ENCODE results near the gene MLIP. TPM values are rescaled to one million over a fixed set of nuclear protein-coding genes. Genes with fewer than 3 reads are reported as not detected.

The MLIP gene
- total RNA-seq, 1 experiment from 2014 or later = not detected

GRCh38 chr6:54252496-54252895 is 141.3 kb downstream of the MLIP start:
- no peak overlapping the region for H3K27ac ChIP-seq (ENCODE audit: low read length)
- H3K4me3 ChIP-seq (ENCODE audit: low read depth in 2 of 2, low read length in 2 of 2) = no peak overlapping the region
- POLR2A ChIA-PET = no interaction called here
- no TSS peak for BruUV-seq (replicated peaks)
- no peak for TF ChIP-seq CTCF (IDR thresholded peaks at IDR 0.05)
- no peak for TF ChIP-seq POLR2AphosphoS5 (IDR thresholded peaks at IDR 0.05; ENCODE audit: low read depth, low read length)
- no peak for TF ChIP-seq SIN3A (IDR thresholded peaks at IDR 0.05; ENCODE audit: borderline replicate concordance, insufficient read depth, low read depth, low read length)
- no peak for TF ChIP-seq REST (IDR thresholded peaks at IDR 0.05; ENCODE audit: insufficient read depth in 1 of 2, low read depth in 2 of 2, low read length in 1 of 2)
- no peak for TF ChIP-seq TCF7L2 (IDR thresholded peaks at IDR 0.05; ENCODE audit: low read depth, low read length)
- no peaks in the 10 kb centered on the region for H3K36me3 ChIP-seq (ENCODE audit: control insufficient read depth, insufficient read depth, low read length)
- DNase-seq (ENCODE audit: low read depth, low spot score) (no peak), ATAC-seq (no peak)
- no peaks in the 10 kb centered on the region for H3K9me3 ChIP-seq (ENCODE audit: control insufficient read depth, insufficient read depth, low read depth, low read length)
- H3K4me1 ChIP-seq (ENCODE audit: control insufficient read depth, insufficient read depth, low read length) = no peaks in the 10 kb centered on the region
- H3K27me3 ChIP-seq (ENCODE audit: control insufficient read depth, insufficient read depth, low read length) = no peaks in the 10 kb centered on the region
- CTCF ChIA-PET = no interaction called here
- intact Hi-C loops (cut with micrococcal nuclease; ENCODE audit: unreplicated experiment) (no loop called here), in situ Hi-C loops (cut with HindIII; ENCODE audit: low pct_unique_long_range_greater_than_20kb, low sequenced_read_pairs) (no loop called here)

- Histone ChIP-seq H3K27me3 (ENCODE audit: control insufficient read depth, insufficient read depth, low read length) (no peaks in the 10 kb centered on the region), H3K9me3 (ENCODE audit: control insufficient read depth, insufficient read depth, low read depth, low read length) (no peaks in the 10 kb centered on the region), H3K27ac (ENCODE audit: low read length) (no peak overlapping the region), H3K4me3 (ENCODE audit: low read depth in 2 of 2, low read length in 2 of 2) (no peak overlapping the region), H3K4me1 (ENCODE audit: control insufficient read depth, insufficient read depth, low read length) (no peaks in the 10 kb centered on the region), H3K36me3 (ENCODE audit: control insufficient read depth, insufficient read depth, low read length) (no peaks in the 10 kb centered on the region)
- intact Hi-C loops (cut with micrococcal nuclease; ENCODE audit: unreplicated experiment) = no loop called here
- DNase-seq (ENCODE audit: low read depth, low spot score) (no peak), ATAC-seq (no peak)
- TF ChIP-seq POLR2AphosphoS5 (IDR thresholded peaks at IDR 0.05; ENCODE audit: low read depth, low read length) (no peak), TCF7L2 (IDR thresholded peaks at IDR 0.05; ENCODE audit: low read depth, low read length) (no peak), CTCF (IDR thresholded peaks at IDR 0.05) (no peak), REST (IDR thresholded peaks at IDR 0.05; ENCODE audit: insufficient read depth in 1 of 2, low read depth in 2 of 2, low read length in 1 of 2) (no peak), SIN3A (IDR thresholded peaks at IDR 0.05; ENCODE audit: borderline replicate concordance, insufficient read depth, low read depth, low read length) (no peak)
- in situ Hi-C loops (cut with HindIII; ENCODE audit: low pct_unique_long_range_greater_than_20kb, low sequenced_read_pairs) = no loop called here
- CTCF ChIA-PET = no interaction called here
- POLR2A ChIA-PET = no interaction called here
- BruUV-seq (replicated peaks) = no TSS peak
Observed at GRCh38 chr6:54252916-54253315, 141.7 kb downstream of the MLIP start.
